HT-29 (cell line): ENCODE measurements around the gene FBXL7. TPM values are rescaled to one million over a fixed set of nuclear protein-coding genes. Genes with fewer than 3 reads are reported as not detected.

Experiments
- DNase-seq: peaks from one replicate; pipeline ENCODE4 v3.0.0-alpha.2; 2015; ENCODE audit warnings: low spot score
- total RNA-seq: library from RNA; depleted of rRNA; stranded (reverse); fragments of >200 nt; shearing (Covaris generic); gene quantifications from 2 replicates; pipeline ENCODE4 v1.2.3, GENCODE V29; 2014

The FBXL7 gene
- total RNA-seq, 1 experiment from 2014 or later: not detected

GRCh38 chr5:15539951-15540350, 40.0 kb downstream of the FBXL7 start:
- DNase-seq: no peak

- DNase-seq: no peak
Observed at GRCh38 chr5:15544039-15544438, 44.1 kb downstream of the FBXL7 start.

GRCh38 chr5:15545082-15545481, 45.1 kb downstream of the FBXL7 start:
- DNase-seq: no peak

GRCh38 chr5:15547261-15547839, 47.4 kb downstream of the FBXL7 start:
- no peak for DNase-seq

GRCh38 chr5:15549961-15550360, 50.0 kb downstream of the FBXL7 start:
- no peak for DNase-seq

GRCh38 chr5:15550502-15551112, 50.6 kb downstream of the FBXL7 start:
- DNase-seq: no peak

GRCh38 chr5:15551113-15551504, 51.1 kb downstream of the FBXL7 start:
- DNase-seq: no peak

GRCh38 chr5:15554542-15554941, 54.6 kb downstream of the FBXL7 start:
- no peak for DNase-seq

GRCh38 chr5:15555176-15555575, 55.2 kb downstream of the FBXL7 start:
- DNase-seq: no peak

- DNase-seq: no peak
Observed at GRCh38 chr5:15558240-15558639, 58.3 kb downstream of the FBXL7 start.

- no peak for DNase-seq
Observed at GRCh38 chr5:15558681-15559080, 58.7 kb downstream of the FBXL7 start.

- DNase-seq: no peak
Observed at GRCh38 chr5:15560421-15560820, 60.4 kb downstream of the FBXL7 start.

- DNase-seq: no peak
Observed at GRCh38 chr5:15564523-15564922, 64.5 kb downstream of the FBXL7 start.

- DNase-seq: no peak
Observed at GRCh38 chr5:15564957-15565356, 65.0 kb downstream of the FBXL7 start.

- DNase-seq: no peak
Observed at GRCh38 chr5:15566306-15566705, 66.3 kb downstream of the FBXL7 start.

GRCh38 chr5:15566789-15567188, 66.8 kb downstream of the FBXL7 start:
- DNase-seq: no peak

GRCh38 chr5:15570491-15570890, 70.5 kb downstream of the FBXL7 start:
- no peak for DNase-seq

GRCh38 chr5:15571081-15571480, 71.1 kb downstream of the FBXL7 start:
- DNase-seq: no peak

- no peak for DNase-seq
Observed at GRCh38 chr5:15571618-15572017, 71.6 kb downstream of the FBXL7 start.

- DNase-seq: no peak
Observed at GRCh38 chr5:15573590-15573989, 73.6 kb downstream of the FBXL7 start.

- DNase-seq: no peak
Observed at GRCh38 chr5:15574128-15574527, 74.1 kb downstream of the FBXL7 start.

- no peak for DNase-seq
Observed at GRCh38 chr5:15574806-15575325, 74.9 kb downstream of the FBXL7 start.

GRCh38 chr5:15575666-15576065, 75.7 kb downstream of the FBXL7 start:
- DNase-seq: no peak

- no peak for DNase-seq
Observed at GRCh38 chr5:15577132-15577531, 77.2 kb downstream of the FBXL7 start.
